Stimulated activated CD8-positive, alpha-beta memory T cell treated with anti-CD3 and anti-CD28 coated beads, Interleukin-7, amount 100 ng/mL, for 48 hours (primary cell): ENCODE measurements around the gene ARHGEF38.
"Not testable (repeated sequence)": the region's sequence is repeated elsewhere in the genome, so short reads cannot be mapped to it uniquely, and the experiment has no call there.

ENCODE experiments used
- DNase-seq, 2 donors: peaks; one replicate each; pipeline ENCODE4 v3.0.0-alpha.2; 2020; ENCODE audit warnings: low read depth in 1 of 2; ENCODE audit errors: extremely low read depth in 1 of 2

ARHGEF38 gene

GRCh38 chr4:105645440-105645839 is 93.0 kb downstream of the ARHGEF38 start:
- DNase-seq, result no peak

- no peak for DNase-seq
Observed at GRCh38 chr4:105650190-105650589, 97.8 kb downstream of the ARHGEF38 start.

- DNase-seq, result no peak
Observed at GRCh38 chr4:105651884-105652283, 99.5 kb downstream of the ARHGEF38 start.

- DNase-seq, result no peak
Observed at GRCh38 chr4:105652286-105652888, 100.0 kb downstream of the ARHGEF38 start.

GRCh38 chr4:105657117-105657765 is 104.8 kb downstream of the ARHGEF38 start:
- DNase-seq, result no peak

GRCh38 chr4:105659190-105659589 is 106.8 kb downstream of the ARHGEF38 start:
- DNase-seq, result no peak

GRCh38 chr4:105661028-105661427 is 108.6 kb downstream of the ARHGEF38 start:
- no peak for DNase-seq

- no peak for DNase-seq
Observed at GRCh38 chr4:105662935-105663675, 110.7 kb downstream of the ARHGEF38 start.

- no peak for DNase-seq
Observed at GRCh38 chr4:105666693-105667092, 114.3 kb downstream of the ARHGEF38 start.

- no peak for DNase-seq
Observed at GRCh38 chr4:105670684-105671083, 118.3 kb downstream of the ARHGEF38 start.

GRCh38 chr4:105671301-105671700 is 118.9 kb downstream of the ARHGEF38 start:
- DNase-seq, result no peak

GRCh38 chr4:105674011-105674410 is 121.6 kb downstream of the ARHGEF38 start:
- DNase-seq, result no peak

GRCh38 chr4:105677709-105678108 is 125.3 kb downstream of the ARHGEF38 start:
- no peak for DNase-seq

GRCh38 chr4:105679186-105679585 is 126.8 kb downstream of the ARHGEF38 start:
- DNase-seq, result no peak

GRCh38 chr4:105683038-105683437 is 130.6 kb downstream of the ARHGEF38 start:
- no peak for DNase-seq

GRCh38 chr4:105686571-105686970 is 134.2 kb downstream of the ARHGEF38 start:
- DNase-seq, result no peak

- DNase-seq, result not testable (repeated sequence)
Observed at GRCh38 chr4:105694812-105695211, 142.4 kb downstream of the ARHGEF38 start.

GRCh38 chr4:105695832-105696231 is 143.4 kb downstream of the ARHGEF38 start:
- DNase-seq, result not testable (repeated sequence)

GRCh38 chr4:105698607-105699006 is 146.2 kb downstream of the ARHGEF38 start:
- no peak for DNase-seq

GRCh38 chr4:105707782-105708180 is 155.4 kb downstream of the ARHGEF38 start:
- no peak for DNase-seq

- peak; percentile 75 to 79 for DNase-seq
Observed at GRCh38 chr4:105708181-105709080, 156.0 kb downstream of the ARHGEF38 start, which contains the start of the genes GSTCD and INTS12. TSS of gene GSTCD (plus strand) at chr4:105708784. CDS start at chr4:105717614, 8,830 bp downstream. TSS of gene INTS12 (minus strand) at chr4:105708689. CDS start at chr4:105700005, 8,684 bp downstream.
